AG08395 (cell line): ENCODE results near the gene MBD5.
"Not testable (repeated sequence)": the region's sequence is repeated elsewhere in the genome, so short reads cannot be mapped to it uniquely, and the experiment has no call there.

Source experiments
- DNase-seq: peaks from one replicate; pipeline ENCODE4 v3.0.0; 2012; ENCODE audit warnings: mixed read lengths, low spot score

Gene MBD5

GRCh38 chr2:148524519-148524919, 503.6 kb downstream of the MBD5 start:
- DNase-seq: no peak

GRCh38 chr2:148525130-148525529, 504.2 kb downstream of the MBD5 start:
- no peak for DNase-seq

DNA sequence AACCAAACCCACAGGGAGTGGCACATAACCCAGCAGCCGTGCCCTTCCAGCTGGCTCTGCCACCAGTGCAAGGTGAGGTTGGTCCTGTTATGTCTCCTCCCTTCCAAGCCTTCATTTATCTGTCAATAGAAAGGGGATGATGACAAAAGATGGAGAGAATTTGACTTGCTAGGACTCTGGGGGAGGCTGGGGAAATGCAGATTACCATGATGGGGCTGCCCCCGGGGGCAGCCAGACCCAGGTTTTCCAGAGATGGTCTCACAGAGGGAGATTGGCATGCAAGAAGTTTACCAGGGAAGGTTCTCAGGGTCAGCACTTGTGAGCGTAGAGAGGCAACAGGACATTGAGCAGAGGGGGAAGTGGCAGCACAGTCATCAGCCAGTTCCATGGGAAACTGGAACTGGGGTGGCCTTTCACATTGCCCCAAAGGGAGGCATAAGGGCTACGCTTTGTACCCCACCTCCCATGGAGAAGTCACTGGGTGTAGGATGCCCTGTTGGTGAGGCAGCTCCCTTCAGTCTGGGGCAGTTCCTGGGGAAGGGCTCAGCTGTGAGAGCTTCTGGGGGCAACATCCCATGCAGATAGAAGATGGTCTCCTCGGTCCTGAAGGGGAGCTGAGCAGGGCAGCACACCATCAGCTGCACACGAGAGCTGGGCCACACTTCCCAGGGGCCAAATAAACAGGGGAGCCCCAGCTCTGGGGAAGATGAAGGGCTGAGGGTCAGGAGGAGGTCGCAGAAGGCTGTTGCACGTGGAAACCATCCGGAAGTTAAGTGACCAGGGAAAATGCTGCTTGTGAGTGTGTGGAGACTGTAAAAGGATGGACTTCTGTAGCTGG, 505.8 kb downstream of the MBD5 start:
- DNase-seq: no peak

DNA sequence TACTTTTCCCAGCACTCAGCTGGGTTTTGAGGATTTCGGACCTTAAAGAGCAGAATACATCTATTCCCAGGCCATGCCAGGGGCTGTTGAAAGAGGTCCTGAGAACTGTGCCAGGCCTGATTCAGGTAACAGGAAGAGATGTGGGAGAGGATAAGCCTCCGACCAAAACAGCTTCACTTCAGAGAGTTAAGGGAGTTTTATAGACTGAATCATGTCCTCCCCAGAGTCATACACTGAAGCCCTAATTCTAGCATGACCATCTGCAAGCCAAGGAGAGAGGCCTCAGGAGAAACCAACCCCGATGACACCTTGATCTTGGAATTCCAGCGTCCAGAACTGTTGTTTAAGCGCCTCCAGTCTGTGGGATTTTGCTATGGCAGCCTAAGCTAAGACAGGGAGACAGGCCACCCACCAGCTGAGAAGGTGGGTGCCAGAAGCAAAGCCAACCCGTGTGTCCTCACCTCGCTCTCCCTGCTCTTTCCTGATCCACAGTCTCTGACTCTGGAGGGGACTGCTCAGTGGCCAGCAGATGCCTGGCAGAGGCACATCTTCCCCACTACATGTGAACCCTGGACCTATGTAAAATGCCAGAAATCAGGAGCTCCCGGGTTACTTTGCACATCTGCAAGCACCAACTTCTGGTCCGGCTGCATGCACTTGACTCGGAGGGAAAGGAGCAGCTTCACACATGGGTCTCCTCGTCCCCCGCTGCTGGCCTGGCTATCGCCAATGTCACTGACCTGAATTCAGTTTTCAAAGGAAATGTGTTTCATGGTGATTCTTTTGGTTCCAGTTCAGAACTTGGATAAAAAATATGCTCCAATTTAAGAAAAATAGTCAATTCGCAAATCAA, 506.8 kb downstream of the MBD5 start:
- DNase-seq: no peak

GRCh38 chr2:148528356-148529064, 507.6 kb downstream of the MBD5 start:
- no peak for DNase-seq

- no peak for DNase-seq
Measured at GRCh38 chr2:148529745-148530144, 508.9 kb downstream of the MBD5 start.

GRCh38 chr2:148530350-148530749, 509.5 kb downstream of the MBD5 start:
- no peak for DNase-seq

- DNase-seq: no peak
Measured at GRCh38 chr2:148531235-148531634, 510.3 kb downstream of the MBD5 start.

DNA sequence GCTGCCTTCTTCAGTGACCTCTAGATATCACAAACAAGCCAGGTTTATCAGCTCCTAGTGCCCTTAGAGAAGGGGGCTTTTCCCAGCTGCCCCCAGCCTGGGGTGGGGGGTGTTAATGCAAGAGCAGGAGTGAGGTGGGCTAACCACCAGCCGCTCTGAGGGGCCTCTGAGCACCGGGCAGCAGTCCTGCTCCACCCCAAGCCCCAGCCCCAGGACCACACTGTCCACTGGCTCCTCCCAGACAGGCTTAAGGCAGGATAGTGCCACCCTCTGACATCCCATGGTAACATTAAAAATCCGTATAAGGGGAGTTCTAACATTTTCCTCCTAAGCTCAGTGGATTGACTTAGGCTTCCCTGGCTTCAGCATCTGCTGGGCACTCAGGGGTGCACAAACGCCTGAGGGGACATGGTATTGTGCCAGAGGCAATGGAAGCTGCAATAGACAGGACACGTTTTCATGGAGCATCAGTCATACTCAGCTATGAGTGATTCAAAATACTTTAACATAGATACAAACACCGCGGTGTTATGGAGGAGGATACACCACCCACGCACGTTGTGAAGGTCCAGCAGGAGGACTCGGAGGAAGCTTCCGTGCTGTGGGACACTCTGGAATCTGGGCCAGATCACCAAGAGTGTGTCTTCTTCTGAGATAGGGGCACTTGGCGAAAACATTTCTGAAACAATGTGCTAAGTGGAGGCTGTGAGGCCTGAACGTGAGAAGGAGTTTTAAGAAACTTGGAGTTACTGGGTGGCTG, 511.0 kb downstream of the MBD5 start:
- no peak for DNase-seq

- no peak for DNase-seq
Measured at GRCh38 chr2:148533004-148533403, 512.1 kb downstream of the MBD5 start.

- no peak for DNase-seq
Measured at GRCh38 chr2:148533685-148534084, 512.8 kb downstream of the MBD5 start.

- peak; percentile 14 for DNase-seq
Measured at GRCh38 chr2:148534416-148535204, 513.7 kb downstream of the MBD5 start.

DNA sequence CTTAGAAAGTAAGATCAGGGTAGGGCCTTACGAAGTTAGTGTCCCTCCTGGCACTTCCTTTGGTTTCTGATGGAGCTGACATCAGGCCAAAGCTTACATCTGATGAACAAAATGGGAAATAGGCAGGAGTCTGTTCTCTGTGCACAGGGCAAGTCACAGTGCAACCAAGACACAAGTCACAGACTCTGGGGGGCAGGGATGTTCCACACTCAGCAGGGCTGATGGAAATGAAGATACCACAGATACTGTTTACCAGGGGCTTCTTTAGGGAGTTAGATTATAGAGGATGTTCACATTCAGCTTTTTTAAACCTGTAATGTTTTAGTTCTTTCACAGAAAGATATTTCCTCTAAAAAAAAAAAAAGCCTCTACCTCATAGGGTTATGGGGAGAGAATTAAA, 517.5 kb downstream of the MBD5 start:
- DNase-seq: no peak

- DNase-seq: no peak
Measured at GRCh38 chr2:148540022-148540421, 519.1 kb downstream of the MBD5 start.

GRCh38 chr2:148541792-148542191, 520.9 kb downstream of the MBD5 start:
- no peak for DNase-seq

DNA sequence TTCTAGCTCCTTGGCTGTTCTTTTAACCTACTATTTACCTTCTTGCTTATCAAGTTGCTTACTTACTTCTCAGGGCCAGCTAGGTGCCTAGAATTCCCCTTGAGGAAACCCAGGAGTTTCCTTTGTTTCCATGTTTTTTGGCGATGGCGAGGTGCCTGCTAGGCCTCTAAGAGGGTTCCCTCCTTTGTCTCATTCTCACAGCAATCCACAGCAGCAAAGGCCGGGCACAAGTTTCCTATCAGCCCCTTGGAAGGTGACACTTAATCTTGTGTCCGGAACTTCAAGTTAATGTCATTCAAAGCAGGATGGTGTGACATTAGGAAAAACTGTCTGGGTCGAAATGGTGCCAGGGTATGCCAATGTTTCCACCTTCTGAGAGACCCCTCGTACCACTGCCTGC, 521.7 kb downstream of the MBD5 start:
- no peak for DNase-seq

- not testable (repeated sequence) for DNase-seq
Measured at GRCh38 chr2:148543088-148543540, 522.2 kb downstream of the MBD5 start.

- DNase-seq: no peak
Measured at GRCh38 chr2:148545390-148546256, 524.7 kb downstream of the MBD5 start.

- DNase-seq: no peak
Measured at GRCh38 chr2:148546270-148546669, 525.4 kb downstream of the MBD5 start.
